K562 (cell line): ENCODE measurements around the gene OXLD1. TPM values are rescaled to one million over a fixed set of nuclear protein-coding genes. Genes with fewer than 3 reads are reported as not detected.

Source experiments
- BDP1 ChIP-seq: IDR thresholded peaks from 3 replicates; pipeline ENCODE4 v1.6.1; 2011; ENCODE audit not compliant: insufficient read length, insufficient read depth
- HMG20A ChIP-seq: fragments of 450-650 bp; formaldehyde crosslinking; conservative IDR thresholded peaks from 2 replicates; pipeline ENCODE4 v1.4.0; 2020; ENCODE audit warnings: mild to moderate bottlenecking, mixed read lengths
- JUN ChIP-seq, 2 experiments: sonication (generic) in 1 of 2; formaldehyde crosslinking in 1 of 2; IDR thresholded peaks; 2 replicates each; pipeline versions ENCODE4 v1.6.1 to v1.8.0; 2012 to 2022; ENCODE audit warnings: borderline replicate concordance in 2 of 2, mild to moderate bottlenecking in 2 of 2, improper control_type of control experiment in 1 of 2, low read depth in 1 of 2, low read length in 1 of 2, missing genetic modification reagents in 1 of 2
- MAFG ChIP-seq: fragments of 450-650 bp; conservative IDR thresholded peaks from 2 replicates; pipeline ENCODE4 v1.6.1; 2016; ENCODE audit warnings: missing genetic modification characterization, missing compliant biosample characterization
- NR2C1 ChIP-seq, 2 experiments: fragments of 450-650 bp; IDR thresholded peaks; 2 replicates each; pipeline ENCODE4 v1.6.1; 2017; ENCODE audit warnings: mild to moderate bottlenecking in 2 of 2, antibody characterized with exemption in 1 of 2, inconsistent platforms in 1 of 2, missing compliant biosample characterization in 1 of 2, missing genetic modification characterization in 1 of 2
- NR2C2 ChIP-seq, 2 experiments: fragments of 200-800 bp in 1 of 2; sonication (Bioruptor generic) in 1 of 2; sonication (generic) in 1 of 2; formaldehyde crosslinking in 1 of 2; IDR thresholded peaks; 2 replicates each; pipeline versions ENCODE4 v1.6.1 to v1.8.0; 2016 to 2022; ENCODE audit warnings: mild to moderate bottlenecking in 1 of 2, missing compliant biosample characterization in 1 of 2, missing genetic modification characterization in 1 of 2, missing genetic modification reagents in 1 of 2
- NR4A1 ChIP-seq, 2 experiments: fragments of 250-450 bp in 1 of 2; fragments of 450-650 bp in 1 of 2; sonication (Bioruptor Pico) in 1 of 2; IDR thresholded peaks; 2 replicates each; pipeline versions ENCODE4 v1.4.0 to v1.6.1; 2016 to 2020; ENCODE audit warnings: mild to moderate bottlenecking in 2 of 2, missing compliant biosample characterization in 1 of 2, missing genetic modification characterization in 1 of 2, moderate library complexity in 1 of 2
- ZNF592 ChIP-seq: fragments of 450-650 bp; IDR thresholded peaks from 2 replicates; pipeline ENCODE4 v1.6.1; 2017; ENCODE audit warnings: antibody characterized with exemption, mild to moderate bottlenecking
- polyA plus RNA-seq, 8 experiments: library from polyadenylated mRNA; depleted of rRNA in 4 of 8; stranded (reverse) in 5 of 8; unstranded in 3 of 8; fragments of >200 nt; fragmentation: Nextera tagmentation in 2 of 8; fragmentation: Illumina TruSeq in 1 of 8; extraction: Ambion mirVana in 2 of 8; extraction: Trizol in 1 of 8; gene quantifications; 2 replicates each; pipeline versions ENCODE4 v1.2.1 to v1.2.3, GENCODE V29; 2011 to 2014; ENCODE audit warnings: inconsistent platforms in 1 of 8, missing spikeins in 1 of 8
- total RNA-seq, 7 experiments: library from RNA; depleted of rRNA in 6 of 7; stranded (reverse); fragments of >200 nt in 6 of 7; fragmentation: Illumina TruSeq in 2 of 7; extraction: Trizol in 2 of 7; gene quantifications; 2 replicates each; pipeline versions ENCODE4 v1.2.1 to v1.2.3, GENCODE V29; 2011 to 2021; ENCODE audit warnings: low replicate concordance in 1 of 7
- TF ChIP-seq, protein P1 (sequence below), 2 experiments: fragments of 450-650 bp; IDR thresholded peaks; 2 replicates each; pipeline ENCODE4 v1.6.1; 2016; ENCODE audit warnings: mild to moderate bottlenecking in 2 of 2, borderline replicate concordance in 1 of 2, low read depth in 1 of 2, moderate library complexity in 1 of 2
- TF ChIP-seq, protein P2 (sequence below): sonication (generic); formaldehyde crosslinking; IDR thresholded peaks from 2 replicates; pipeline ENCODE4 v1.8.1; 2023; ENCODE audit warnings: mild to moderate bottlenecking, missing genetic modification reagents

The OXLD1 gene
- total and polyA plus RNA-seq, 9 of the 15 experiments (the other 6 are each of a cell fraction or from before 2014, with no cell fraction given) = 4.4 to 115 (median 29.3) TPM

GRCh38 chr17:81636505-81637288 lies 29.7 kb downstream of the OXLD1 start, which contains the start of the genes NPLOC4 and TSPAN10 (continued):
- TF ChIP-seq, protein P1, sequence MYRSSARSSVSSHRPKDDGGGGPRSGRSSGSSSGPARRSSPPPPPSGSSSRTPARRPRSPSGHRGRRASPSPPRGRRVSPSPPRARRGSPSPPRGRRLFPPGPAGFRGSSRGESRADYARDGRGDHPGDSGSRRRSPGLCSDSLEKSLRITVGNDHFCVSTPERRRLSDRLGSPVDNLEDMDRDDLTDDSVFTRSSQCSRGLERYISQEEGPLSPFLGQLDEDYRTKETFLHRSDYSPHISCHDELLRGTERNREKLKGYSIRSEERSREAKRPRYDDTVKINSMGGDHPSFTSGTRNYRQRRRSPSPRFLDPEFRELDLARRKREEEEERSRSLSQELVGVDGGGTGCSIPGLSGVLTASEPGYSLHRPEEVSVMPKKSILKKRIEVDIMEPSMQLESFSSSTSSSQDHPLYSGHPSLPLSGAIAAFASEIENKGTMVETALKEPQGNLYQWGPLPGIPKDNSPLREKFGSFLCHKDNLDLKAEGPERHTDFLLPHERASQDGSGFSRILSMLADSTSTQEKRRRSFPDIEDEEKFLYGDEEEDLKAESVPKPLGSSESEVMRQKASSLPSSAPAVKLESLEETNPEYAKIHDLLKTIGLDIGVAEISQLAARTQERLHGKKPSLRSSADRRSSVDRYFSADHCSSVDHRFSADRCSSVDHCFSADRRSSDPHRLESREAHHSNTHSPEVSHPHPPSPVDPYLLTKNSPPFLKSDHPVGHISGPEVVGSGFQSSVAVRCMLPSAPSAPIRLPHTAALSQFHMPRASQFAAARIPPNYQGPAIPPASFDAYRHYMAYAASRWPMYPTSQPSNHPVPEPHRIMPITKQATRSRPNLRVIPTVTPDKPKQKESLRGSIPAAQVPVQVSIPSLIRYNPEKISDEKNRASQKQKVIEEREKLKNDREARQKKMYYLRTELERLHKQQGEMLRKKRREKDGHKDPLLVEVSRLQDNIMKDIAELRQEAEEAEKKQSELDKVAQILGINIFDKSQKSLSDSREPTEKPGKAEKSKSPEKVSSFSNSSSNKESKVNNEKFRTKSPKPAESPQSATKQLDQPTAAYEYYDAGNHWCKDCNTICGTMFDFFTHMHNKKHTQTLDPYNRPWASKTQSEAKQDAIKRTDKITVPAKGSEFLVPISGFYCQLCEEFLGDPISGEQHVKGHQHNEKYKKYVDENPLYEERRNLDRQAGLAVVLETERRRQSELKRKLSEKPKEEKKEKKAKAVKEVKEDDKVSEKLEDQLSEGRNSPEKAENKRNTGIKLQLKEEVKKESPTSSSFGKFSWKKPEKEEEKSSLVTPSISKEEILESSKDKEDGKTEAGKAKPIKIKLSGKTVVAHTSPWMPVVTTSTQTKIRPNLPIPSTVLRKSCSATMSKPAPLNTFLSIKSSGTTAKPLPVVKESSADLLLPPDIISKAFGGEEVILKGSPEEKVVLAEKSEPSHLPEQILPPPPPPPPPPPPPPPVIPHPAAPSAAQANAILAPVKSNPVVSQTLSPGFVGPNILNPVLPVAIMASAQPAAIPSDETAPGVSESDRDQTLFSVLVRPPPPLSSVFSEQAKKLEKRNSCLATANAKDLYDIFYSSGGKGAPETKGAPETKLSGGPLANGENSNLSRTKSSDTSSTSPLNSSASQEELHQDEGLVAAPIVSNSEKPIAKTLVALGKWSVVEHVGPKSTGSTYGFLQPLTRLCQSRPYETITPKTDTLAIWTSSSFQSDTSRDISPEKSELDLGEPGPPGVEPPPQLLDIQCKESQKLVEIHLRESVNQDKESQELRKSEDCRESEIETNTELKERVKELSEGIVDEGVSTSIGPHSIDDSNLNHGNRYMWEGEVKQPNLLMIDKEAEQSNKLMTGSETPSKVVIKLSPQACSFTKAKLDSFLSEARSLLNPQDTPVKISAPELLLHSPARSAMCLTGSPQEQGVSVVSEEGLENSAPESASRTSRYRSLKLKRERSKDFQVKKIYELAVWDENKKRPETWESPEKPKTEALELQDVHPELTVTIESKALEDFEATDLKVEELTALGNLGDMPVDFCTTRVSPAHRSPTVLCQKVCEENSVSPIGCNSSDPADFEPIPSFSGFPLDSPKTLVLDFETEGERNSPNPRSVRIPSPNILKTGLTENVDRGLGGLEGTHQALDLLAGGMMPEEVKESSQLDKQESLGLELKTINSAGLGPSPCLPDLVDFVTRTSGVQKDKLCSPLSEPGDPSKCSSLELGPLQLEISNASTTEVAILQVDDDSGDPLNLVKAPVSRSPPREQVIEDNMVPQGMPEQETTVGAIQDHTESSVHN (IDR thresholded peaks at IDR 0.05; ENCODE audit: borderline replicate concordance in 1 of 2, low read depth in 1 of 2) = no peak
- TF ChIP-seq ZNF592 = peak; percentile 67; the same call in 1 of the 2 replicates
- no peak; the same call in 1 of the 2 replicates for TF ChIP-seq JUN (IDR thresholded peaks at IDR 0.05; ENCODE audit: borderline replicate concordance, low read depth, low read length)
- no peak for TF ChIP-seq JUN (CRISPR knock-in tag; IDR thresholded peaks at IDR 0.05; ENCODE audit: borderline replicate concordance)
- no peak for TF ChIP-seq HMG20A
- TF ChIP-seq, protein P2, sequence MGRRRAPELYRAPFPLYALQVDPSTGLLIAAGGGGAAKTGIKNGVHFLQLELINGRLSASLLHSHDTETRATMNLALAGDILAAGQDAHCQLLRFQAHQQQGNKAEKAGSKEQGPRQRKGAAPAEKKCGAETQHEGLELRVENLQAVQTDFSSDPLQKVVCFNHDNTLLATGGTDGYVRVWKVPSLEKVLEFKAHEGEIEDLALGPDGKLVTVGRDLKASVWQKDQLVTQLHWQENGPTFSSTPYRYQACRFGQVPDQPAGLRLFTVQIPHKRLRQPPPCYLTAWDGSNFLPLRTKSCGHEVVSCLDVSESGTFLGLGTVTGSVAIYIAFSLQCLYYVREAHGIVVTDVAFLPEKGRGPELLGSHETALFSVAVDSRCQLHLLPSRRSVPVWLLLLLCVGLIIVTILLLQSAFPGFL (CRISPR knock-in tag) = no peak
- TF ChIP-seq NR2C1 (IDR thresholded peaks at IDR 0.05) = no peak
- no peak for TF ChIP-seq NR2C1 (tag; IDR thresholded peaks at IDR 0.05)
- TF ChIP-seq MAFG = no peak
- 0 out of 2 replicates have a peak, but pooled peaks have one; percentile 34 for TF ChIP-seq NR4A1 (CRISPR knock-in tag; IDR thresholded peaks at IDR 0.05)
- TF ChIP-seq NR4A1 (tag; IDR thresholded peaks at IDR 0.05) = peak; percentile 48; the same call in 1 of the 2 replicates
- TF ChIP-seq NR2C2 (CRISPR knock-in tag; IDR thresholded peaks at IDR 0.05) = no peak
- peak; percentile 68 for TF ChIP-seq NR2C2 (tag; IDR thresholded peaks at IDR 0.05)
- no peak for TF ChIP-seq BDP1
